ENCODE data around the gene RPS6KC1.

GRCh38 chr1:213123087-213123486 is 72.0 kb downstream of the RPS6KC1 start:
- no peak for TF ChIP-seq CTCF (conservative IDR thresholded peaks at IDR 0.05; ENCODE audit: low read length)
- TF ChIP-seq EZH2phosphoT487 (IDR thresholded peaks at IDR 0.05; ENCODE audit: borderline replicate concordance): no peak

All from Loucy (cell line).